K562 (cell line): ENCODE results near the gene ACRBP. TPM values are rescaled to one million over a fixed set of nuclear protein-coding genes. Genes with fewer than 3 reads are reported as not detected.

ENCODE experiments used
- ATAC-seq: fragments of 200-7000 bp; cut with Tn5 transposase; 3 replicates; pipeline ENCODE4 v1.9.1; 2020; ENCODE audit warnings: moderate library complexity
- BruUV-seq: library from RNA; stranded (reverse); fragments of 400-500 nt; replicated peaks from 2 replicates; lab custom pipeline; 2021; lab: Mats Ljungman, UMichigan
- CTCF ChIA-PET: fragments of 300-600 bp; formaldehyde crosslinking; extraction: SDS; loops from one replicate; lab custom pipeline; 2021; ENCODE audit warnings: low intra/inter-chr PET ratio; lab: Yijun Ruan, JAX
- POLR2A ChIA-PET: fragments of 300-600, 350-650 bp; sonication (Branson Sonifier 250); formaldehyde crosslinking; extraction: SDS; loops from one replicate; lab custom pipeline; 2021; ENCODE audit warnings: antibody characterized with exemption, inconsistent platforms; lab: Yijun Ruan, JAX
- DNase-seq, 4 experiments: peaks; one replicate each; pipeline versions ENCODE4 v3.0.0 to v3.0.0-alpha.2; 2011 to 2018; ENCODE audit warnings: low spot score in 3 of 4, mixed read lengths in 3 of 4; ENCODE audit errors: extremely low read depth in 1 of 4
- FAIRE-seq: peaks from 2 replicates; lab custom pipeline; 2011; peaks lifted over from hg19 to GRCh38; lab: Jason Lieb, UNC
- H2AFZ ChIP-seq: 2 replicates; pipeline ENCODE4 v1.6.0; 2011; ENCODE audit warnings: low read depth, low read length, control low read depth, inconsistent platforms
- H3K27ac ChIP-seq: fragments of 200-600 bp; 3 replicates; pipeline ENCODE4 v1.8.0; 2011; ENCODE audit warnings: low read depth, mild to moderate bottlenecking, control low read depth, inconsistent platforms, low read length, moderate library complexity, mixed read lengths; ENCODE audit errors: extremely low read depth
- H3K27me3 ChIP-seq, 2 experiments: fragments of 300-600 bp in 1 of 2; 2 replicates in 1 of 2; 3 replicates in 1 of 2; pipeline versions ENCODE4 v1.6.0 to v1.8.0; 2011; ENCODE audit warnings: inconsistent platforms in 2 of 2, low read length in 2 of 2, mild to moderate bottlenecking in 1 of 2, mixed read lengths in 1 of 2, moderate library complexity in 1 of 2; ENCODE audit not compliant: control insufficient read depth in 2 of 2, insufficient read depth in 2 of 2
- H3K36me3 ChIP-seq: fragments of 300-600 bp; 3 replicates; pipeline ENCODE4 v1.8.0; 2011; ENCODE audit warnings: mild to moderate bottlenecking, low read length, inconsistent platforms; ENCODE audit not compliant: control insufficient read depth, insufficient read depth
- H3K4me1 ChIP-seq, 2 experiments: fragments of 200-600 bp in 1 of 2; replicated peaks in 1 of 2; 2 replicates in 1 of 2; 3 replicates in 1 of 2; pipeline versions ENCODE4 v1.5.1 to v1.8.0; 2011; ENCODE audit warnings: inconsistent platforms in 2 of 2, low read length in 2 of 2, mild to moderate bottlenecking in 1 of 2, mixed read lengths in 1 of 2, moderate library complexity in 1 of 2; ENCODE audit not compliant: control insufficient read depth in 2 of 2, insufficient read depth in 2 of 2
- H3K4me2 ChIP-seq: 2 replicates; pipeline ENCODE4 v1.6.1; 2011; ENCODE audit warnings: low read length, control low read depth, inconsistent platforms, mixed read lengths; ENCODE audit not compliant: insufficient read depth
- H3K4me3 ChIP-seq: fragments of 200-600 bp; sonication (generic), shearing (Covaris generic); 2 replicates; pipeline ENCODE4 v1.5.1; 2016; ENCODE audit warnings: control low read depth, inconsistent platforms
- H3K79me2 ChIP-seq: fragments of 200-600 bp; 3 replicates; pipeline ENCODE4 v1.8.0; 2011; ENCODE audit warnings: low read length, inconsistent platforms; ENCODE audit not compliant: control insufficient read depth, insufficient read depth
- H3K9ac ChIP-seq, 2 experiments: 2 replicates each; pipeline versions ENCODE4 v1.6.0 to v1.6.1; 2011; ENCODE audit warnings: low read depth in 2 of 2, low read length in 2 of 2, control low read depth in 1 of 2, inconsistent platforms in 1 of 2, mild to moderate bottlenecking in 1 of 2, mixed read lengths in 1 of 2; ENCODE audit not compliant: insufficient read depth in 1 of 2
- H3K9me1 ChIP-seq: one replicate; pipeline ENCODE4 v1.6.0; 2011; ENCODE audit warnings: inconsistent platforms, mild to moderate bottlenecking, low read length, moderate library complexity; ENCODE audit not compliant: control insufficient read depth, insufficient read depth
- H3K9me3 ChIP-seq: replicated peaks from 2 replicates; pipeline ENCODE4 v1.5.1; 2011; ENCODE audit warnings: low read depth, low read length, inconsistent platforms; ENCODE audit not compliant: control insufficient read depth, insufficient read depth
- H4K20me1 ChIP-seq: replicated peaks from 2 replicates; pipeline ENCODE4 v1.6.1; 2011; ENCODE audit warnings: low read length, inconsistent platforms, mixed read lengths; ENCODE audit not compliant: control insufficient read depth, insufficient read depth
- CCAR2 ChIP-seq: fragments of 200-400 bp; formaldehyde crosslinking; IDR thresholded peaks from 2 replicates; pipeline ENCODE4 v1.6.1; 2017; ENCODE audit warnings: mild to moderate bottlenecking, low read depth, low read length
- DNMT1 ChIP-seq: fragments of 450-650 bp; IDR thresholded peaks from 2 replicates; pipeline ENCODE4 v1.6.1; 2016; ENCODE audit warnings: antibody characterized with exemption, mild to moderate bottlenecking
- RBM22 ChIP-seq: fragments of 200-400 bp; formaldehyde crosslinking; IDR thresholded peaks from 2 replicates; pipeline ENCODE4 v1.6.1; 2018; ENCODE audit warnings: low read length, low read depth; ENCODE audit not compliant: poor library complexity, severe bottlenecking
- SETDB1 ChIP-seq: IDR thresholded peaks from one replicate; pipeline ENCODE4 v1.6.1; 2012; ENCODE audit warnings: low read length, control low read depth, inconsistent platforms
- ZNF124 ChIP-seq: sonication (generic); formaldehyde crosslinking; IDR thresholded peaks from 2 replicates; pipeline ENCODE4 v1.8.1; 2022; ENCODE audit warnings: missing genetic modification reagents
- ZNF232 ChIP-seq: sonication (generic); formaldehyde crosslinking; IDR thresholded peaks from 2 replicates; pipeline ENCODE4 v1.8.0; 2022; ENCODE audit warnings: mild to moderate bottlenecking, missing genetic modification reagents
- WGBS: fragments of 100-300 bp; shearing (Covaris generic); methylation state at CpG from one replicate; pipeline ENCODE4 v1.1.6; 2016; ENCODE audit warnings: low coverage, mixed read lengths; ENCODE audit not compliant: insufficient coverage; ENCODE audit errors: missing lambda C conversion rate; 5-methylcytosine and 5-hydroxymethylcytosine counted together
- in situ Hi-C: fragments of 300-500 bp; cut with MboI; formaldehyde crosslinking; loops from 4 replicates; pipeline ENCODE4 v1.15.0; 2018; ENCODE audit warnings: inconsistent platforms, mixed read lengths
- intact Hi-C: fragments of 100-400 bp; cut with micrococcal nuclease; formaldehyde crosslinking; loops from 2 replicates; pipeline ENCODE4 v1.14.2; 2022
- polyA plus RNA-seq, 8 experiments: library from polyadenylated mRNA; depleted of rRNA in 4 of 8; stranded (reverse) in 5 of 8; unstranded in 3 of 8; fragments of >200 nt; fragmentation: Nextera tagmentation in 2 of 8; fragmentation: Illumina TruSeq in 1 of 8; extraction: Ambion mirVana in 2 of 8; extraction: Trizol in 1 of 8; gene quantifications; 2 replicates each; pipeline versions ENCODE4 v1.2.1 to v1.2.3, GENCODE V29; 2011 to 2014; ENCODE audit warnings: inconsistent platforms in 1 of 8, missing spikeins in 1 of 8
- total RNA-seq, 7 experiments: library from RNA; depleted of rRNA in 6 of 7; stranded (reverse); fragments of >200 nt in 6 of 7; fragmentation: Illumina TruSeq in 2 of 7; extraction: Trizol in 2 of 7; gene quantifications; 2 replicates each; pipeline versions ENCODE4 v1.2.1 to v1.2.3, GENCODE V29; 2011 to 2021; ENCODE audit warnings: low replicate concordance in 1 of 7
- TF ChIP-seq, protein P1 (sequence below): sonication (generic); formaldehyde crosslinking; IDR thresholded peaks from 2 replicates; pipeline ENCODE4 v1.8.1; 2023; ENCODE audit warnings: mild to moderate bottlenecking, missing genetic modification reagents, moderate library complexity
- TF ChIP-seq, protein P2 (sequence below): fragments of 200-800 bp; sonication (Bioruptor generic); IDR thresholded peaks from 2 replicates; pipeline ENCODE4 v1.6.1; 2016; ENCODE audit warnings: missing genetic modification characterization, missing compliant biosample characterization

The ACRBP gene
- total and polyA plus RNA-seq, 9 of the 15 experiments (the other 6 are each of a cell fraction or from before 2014, with no cell fraction given): 3.1 to 31.8 (median 8.4) TPM

DNA sequence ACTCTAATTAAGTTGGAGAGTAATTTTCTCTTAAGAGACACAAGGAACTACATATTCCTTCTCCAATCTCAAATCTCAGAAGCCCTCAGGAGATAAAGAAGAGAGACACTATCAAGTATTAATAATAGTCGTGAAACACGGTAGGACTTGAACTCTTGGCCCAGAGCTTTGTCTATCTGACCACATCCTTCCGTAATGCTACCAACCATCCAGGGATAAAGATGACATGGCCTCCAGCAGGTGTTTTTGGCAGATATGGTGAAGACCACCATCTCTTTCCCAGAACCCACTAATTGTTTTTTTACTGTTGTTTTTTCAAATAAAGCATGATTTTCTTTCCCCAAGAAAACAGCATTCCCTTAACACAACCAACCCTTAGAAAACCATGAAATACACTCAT lies 38.6 kb upstream of the ACRBP start:
- H3K4me1 ChIP-seq: peaks cover 0 to 5% of the 10 kb centered on the region in 2 experiments; a peak in 1 of 5 replicates
- in situ Hi-C loops (no loop called here), intact Hi-C loops (loop anchor here (5.0 kb wide), 2 partner anchors 36 to 134 kb away; partner anchors contain the start of gene COPS7A)
- TF ChIP-seq, protein P1, sequence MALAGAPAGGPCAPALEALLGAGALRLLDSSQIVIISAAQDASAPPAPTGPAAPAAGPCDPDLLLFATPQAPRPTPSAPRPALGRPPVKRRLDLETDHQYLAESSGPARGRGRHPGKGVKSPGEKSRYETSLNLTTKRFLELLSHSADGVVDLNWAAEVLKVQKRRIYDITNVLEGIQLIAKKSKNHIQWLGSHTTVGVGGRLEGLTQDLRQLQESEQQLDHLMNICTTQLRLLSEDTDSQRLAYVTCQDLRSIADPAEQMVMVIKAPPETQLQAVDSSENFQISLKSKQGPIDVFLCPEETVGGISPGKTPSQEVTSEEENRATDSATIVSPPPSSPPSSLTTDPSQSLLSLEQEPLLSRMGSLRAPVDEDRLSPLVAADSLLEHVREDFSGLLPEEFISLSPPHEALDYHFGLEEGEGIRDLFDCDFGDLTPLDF: no peak
- TF ChIP-seq, protein P2, sequence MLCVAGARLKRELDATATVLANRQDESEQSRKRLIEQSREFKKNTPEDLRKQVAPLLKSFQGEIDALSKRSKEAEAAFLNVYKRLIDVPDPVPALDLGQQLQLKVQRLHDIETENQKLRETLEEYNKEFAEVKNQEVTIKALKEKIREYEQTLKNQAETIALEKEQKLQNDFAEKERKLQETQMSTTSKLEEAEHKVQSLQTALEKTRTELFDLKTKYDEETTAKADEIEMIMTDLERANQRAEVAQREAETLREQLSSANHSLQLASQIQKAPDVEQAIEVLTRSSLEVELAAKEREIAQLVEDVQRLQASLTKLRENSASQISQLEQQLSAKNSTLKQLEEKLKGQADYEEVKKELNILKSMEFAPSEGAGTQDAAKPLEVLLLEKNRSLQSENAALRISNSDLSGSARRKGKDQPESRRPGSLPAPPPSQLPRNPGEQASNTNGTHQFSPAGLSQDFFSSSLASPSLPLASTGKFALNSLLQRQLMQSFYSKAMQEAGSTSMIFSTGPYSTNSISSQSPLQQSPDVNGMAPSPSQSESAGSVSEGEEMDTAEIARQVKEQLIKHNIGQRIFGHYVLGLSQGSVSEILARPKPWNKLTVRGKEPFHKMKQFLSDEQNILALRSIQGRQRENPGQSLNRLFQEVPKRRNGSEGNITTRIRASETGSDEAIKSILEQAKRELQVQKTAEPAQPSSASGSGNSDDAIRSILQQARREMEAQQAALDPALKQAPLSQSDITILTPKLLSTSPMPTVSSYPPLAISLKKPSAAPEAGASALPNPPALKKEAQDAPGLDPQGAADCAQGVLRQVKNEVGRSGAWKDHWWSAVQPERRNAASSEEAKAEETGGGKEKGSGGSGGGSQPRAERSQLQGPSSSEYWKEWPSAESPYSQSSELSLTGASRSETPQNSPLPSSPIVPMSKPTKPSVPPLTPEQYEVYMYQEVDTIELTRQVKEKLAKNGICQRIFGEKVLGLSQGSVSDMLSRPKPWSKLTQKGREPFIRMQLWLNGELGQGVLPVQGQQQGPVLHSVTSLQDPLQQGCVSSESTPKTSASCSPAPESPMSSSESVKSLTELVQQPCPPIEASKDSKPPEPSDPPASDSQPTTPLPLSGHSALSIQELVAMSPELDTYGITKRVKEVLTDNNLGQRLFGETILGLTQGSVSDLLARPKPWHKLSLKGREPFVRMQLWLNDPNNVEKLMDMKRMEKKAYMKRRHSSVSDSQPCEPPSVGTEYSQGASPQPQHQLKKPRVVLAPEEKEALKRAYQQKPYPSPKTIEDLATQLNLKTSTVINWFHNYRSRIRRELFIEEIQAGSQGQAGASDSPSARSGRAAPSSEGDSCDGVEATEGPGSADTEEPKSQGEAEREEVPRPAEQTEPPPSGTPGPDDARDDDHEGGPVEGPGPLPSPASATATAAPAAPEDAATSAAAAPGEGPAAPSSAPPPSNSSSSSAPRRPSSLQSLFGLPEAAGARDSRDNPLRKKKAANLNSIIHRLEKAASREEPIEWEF (CRISPR knock-in tag): no peak
- TF ChIP-seq CCAR2 (no peak), RBM22 (no peak), ZNF232 (no peak), ZNF124 (CRISPR knock-in tag) (no peak), DNMT1 (no peak), SETDB1 (no peak)
- H4K20me1 ChIP-seq: no peaks in the 10 kb centered on the region; the same call in 1 of the 2 replicates
- H3K36me3 ChIP-seq: peaks cover 50% of the 10 kb centered on the region
- H3K9me3 ChIP-seq: no peaks in the 10 kb centered on the region
- no peak overlapping the region for H2AFZ ChIP-seq
- ATAC-seq: no peak
- ChIA-PET CTCF (no interaction called here), POLR2A (interaction anchor here (0.6 kb wide), 1 partner anchor 135 kb away, joined by 3 read pairs; no protein-coding TSS in a partner anchor)
- H3K4me3 ChIP-seq: no peak overlapping the region; the same call in 1 of the 2 replicates
- no peaks in the 10 kb centered on the region for H3K27me3 ChIP-seq
- H3K9me1 ChIP-seq: no peaks in the 10 kb centered on the region
- H3K27ac ChIP-seq: no peak overlapping the region
- no TSS peak for BruUV-seq
- DNase-seq: no peak
- WGBS: 13% methylated on average over 3 of the region's 3 CpGs
- 0 out of 2 replicates have a peak overlapping the region, but pooled peaks have one; percentile 99 for H3K4me2 ChIP-seq
- H3K9ac ChIP-seq: no peak overlapping the region
- no peak for FAIRE-seq
- peaks cover 89% of the 10 kb centered on the region for H3K79me2 ChIP-seq
